Astrocyte of the spinal cord (primary cell): ENCODE data around the gene TCF3.

Experiments
- DNase-seq: peaks from one replicate; pipeline ENCODE4 v3.0.0; 2011; ENCODE audit warnings: low read depth, low spot score
- H3K4me3 ChIP-seq: 2 replicates; pipeline ENCODE4 v1.5.1; 2011; ENCODE audit warnings: low read depth, mild to moderate bottlenecking, low read length, moderate library complexity
- CTCF ChIP-seq: IDR thresholded peaks from 2 replicates; pipeline ENCODE4 v1.5.1; 2012; ENCODE audit warnings: low read depth, mild to moderate bottlenecking, low read length, inconsistent platforms
- in situ Hi-C: cut with HindIII; loops from 2 replicates; pipeline ENCODE4 v1.10.0; 2017; ENCODE audit warnings: low sequenced_read_pairs

TCF3 gene

GRCh38 chr19:1678073-1678472 lies 25.7 kb upstream of the TCF3 start:
- no peak for TF ChIP-seq CTCF
- DNase-seq = no peak
- no peak overlapping the region for H3K4me3 ChIP-seq
- in situ Hi-C loops = no loop called here

GRCh38 chr19:1676351-1677266 lies 24.2 kb upstream of the TCF3 start:
- in situ Hi-C loops = no loop called here

DNA sequence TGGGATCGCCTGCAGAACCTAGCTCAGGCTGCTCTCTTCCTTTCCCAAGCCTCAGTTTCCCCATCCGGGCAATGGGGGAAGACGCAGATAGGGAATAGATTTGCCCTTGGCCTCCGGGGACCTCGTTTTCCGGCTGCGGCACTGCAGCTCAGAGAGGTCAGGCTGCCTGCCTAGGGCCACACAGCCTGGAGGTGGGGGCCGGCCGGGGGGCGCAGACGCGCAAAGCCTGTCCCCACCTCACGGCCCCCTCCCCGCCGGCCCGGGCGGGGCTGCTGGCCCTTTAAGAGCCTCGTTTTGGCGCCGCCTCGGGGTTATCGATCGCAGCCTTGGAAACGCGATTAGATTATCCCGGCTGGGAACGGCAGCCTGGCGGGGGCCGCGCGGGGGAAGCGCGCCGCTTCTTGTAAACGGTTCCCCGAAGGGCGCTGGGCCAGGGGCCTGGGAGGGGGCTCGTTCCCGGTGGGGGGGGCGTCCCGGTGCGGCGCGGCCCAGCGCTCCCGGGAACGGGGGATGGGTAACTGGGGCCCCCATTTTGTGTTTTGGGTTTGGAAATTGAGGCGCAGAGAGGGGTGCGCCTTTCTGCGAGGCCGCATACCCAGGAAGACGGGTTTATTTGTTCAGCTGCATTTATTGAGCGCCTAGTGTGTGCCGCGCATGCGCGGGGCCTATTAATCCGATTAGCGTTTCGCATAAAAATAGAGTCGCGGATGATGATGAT lies 23.4 kb upstream of the TCF3 start:
- no peak overlapping the region for H3K4me3 ChIP-seq
- in situ Hi-C loops = no loop called here
- DNase-seq = no peak
- TF ChIP-seq CTCF = no peak

More at GRCh38 chr19:1676351-1677266, 24.2 kb upstream of the TCF3 start:
- H3K4me3 ChIP-seq = no peak overlapping the region
- DNase-seq = no peak
- TF ChIP-seq CTCF = no peak

DNA sequence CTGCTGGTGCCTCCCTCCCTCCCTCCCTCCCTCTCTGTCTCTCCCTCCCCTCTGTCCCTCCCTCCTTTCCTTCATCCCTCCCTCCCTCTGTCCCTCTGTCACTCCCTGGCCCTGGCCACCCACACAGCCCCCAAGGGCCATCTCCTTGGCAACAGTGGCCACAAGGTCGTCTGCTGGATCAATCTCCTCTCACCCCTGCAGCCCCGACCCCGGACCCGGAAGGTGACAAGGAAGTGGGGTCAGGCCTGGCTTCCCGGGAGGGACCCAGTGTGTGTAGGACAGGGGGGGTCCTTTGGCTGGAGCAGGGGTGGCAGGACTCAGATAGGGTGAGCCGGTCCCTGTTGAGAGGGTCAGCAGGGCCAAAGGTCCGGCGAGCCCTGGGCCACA lies 21.9 kb upstream of the TCF3 start:
- TF ChIP-seq CTCF = no peak
- no peak overlapping the region for H3K4me3 ChIP-seq
- in situ Hi-C loops = no loop called here
- DNase-seq = no peak

- TF ChIP-seq CTCF = no peak
- in situ Hi-C loops = no loop called here
- no peak for DNase-seq
Measured at GRCh38 chr19:1673645-1674292, 21.4 kb upstream of the TCF3 start.

GRCh38 chr19:1672769-1673644 lies 20.6 kb upstream of the TCF3 start:
- no peak for DNase-seq
- in situ Hi-C loops = no loop called here
- H3K4me3 ChIP-seq = no peak overlapping the region
- TF ChIP-seq CTCF = no peak

More at GRCh38 chr19:1673645-1674292, 21.4 kb upstream of the TCF3 start:
- H3K4me3 ChIP-seq = no peak overlapping the region
